HepG2 (cell line): ENCODE results near the gene TALDO1. TPM values are rescaled to one million over a fixed set of nuclear protein-coding genes. Genes with fewer than 3 reads are reported as not detected.

Source experiments
- CHD2 ChIP-seq: IDR thresholded peaks from 2 replicates; pipeline ENCODE4 v1.6.1; 2011; ENCODE audit warnings: low read depth, low read length, improper control_type of control experiment
- CREB1 ChIP-seq, 2 experiments: fragments of 450-650 bp in 1 of 2; IDR thresholded peaks; 2 replicates each; pipeline ENCODE4 v1.6.1; 2016 to 2017; ENCODE audit warnings: control low read depth in 1 of 2, mild to moderate bottlenecking in 1 of 2, missing compliant biosample characterization in 1 of 2, missing genetic modification characterization in 1 of 2
- DNMT3B ChIP-seq: conservative IDR thresholded peaks from 2 replicates; pipeline ENCODE4 v1.6.1; 2016; ENCODE audit warnings: missing biosample characterization, control low read depth
- HIVEP1 ChIP-seq: sonication (generic); formaldehyde crosslinking; IDR thresholded peaks from 2 replicates; pipeline ENCODE4 v1.4.0; 2020; ENCODE audit warnings: mild to moderate bottlenecking, missing genetic modification reagents
- MBNL3 ChIP-seq: fragments of 250-450 bp; sonication (Bioruptor Pico); conservative IDR thresholded peaks from 2 replicates; pipeline ENCODE4 v1.8.0; 2022; ENCODE audit warnings: mild to moderate bottlenecking, inconsistent platforms
- MLX ChIP-seq: IDR thresholded peaks from 2 replicates; pipeline ENCODE4 v1.6.1; 2016
- MTERF4 ChIP-seq: sonication (generic); formaldehyde crosslinking; IDR thresholded peaks from 2 replicates; pipeline ENCODE4 v1.8.0; 2023; ENCODE audit warnings: mild to moderate bottlenecking, missing genetic modification reagents
- MTF2 ChIP-seq: sonication (generic); formaldehyde crosslinking; IDR thresholded peaks from 2 replicates; pipeline ENCODE4 v1.5.0; 2020; ENCODE audit warnings: missing genetic modification reagents, borderline replicate concordance
- NR2F1 ChIP-seq, 2 experiments: fragments of 450-650 bp in 1 of 2; formaldehyde crosslinking in 1 of 2; IDR thresholded peaks; 2 replicates each; pipeline versions ENCODE4 v1.5.0 to v1.6.1; 2016 to 2020; ENCODE audit warnings: mild to moderate bottlenecking in 1 of 2, missing compliant biosample characterization in 1 of 2, missing genetic modification reagents in 1 of 2, moderate library complexity in 1 of 2
- PCBP2 ChIP-seq: fragments of 200-400 bp; formaldehyde crosslinking; optimal IDR thresholded peaks from 2 replicates; pipeline ENCODE3; 2018; ENCODE audit warnings: low read length, low read depth; ENCODE audit not compliant: poor library complexity, severe bottlenecking
- RBM22 ChIP-seq: fragments of 200-400 bp; formaldehyde crosslinking; optimal IDR thresholded peaks from 2 replicates; pipeline ENCODE3; 2017; ENCODE audit warnings: mild to moderate bottlenecking, low read length, moderate library complexity
- SALL1 ChIP-seq: sonication (generic); formaldehyde crosslinking; IDR thresholded peaks from 2 replicates; pipeline ENCODE4 v1.8.0; 2022; ENCODE audit warnings: mild to moderate bottlenecking, missing genetic modification reagents
- SOX13 ChIP-seq, 3 experiments: fragments of 450-650 bp in 1 of 3; sonication (generic) in 1 of 3; formaldehyde crosslinking in 1 of 3; IDR thresholded peaks in 2 of 3; conservative IDR thresholded peaks in 1 of 3; 2 replicates each; pipeline versions ENCODE4 v1.5.0 to v1.6.1; 2016 to 2020; ENCODE audit warnings: antibody characterized with exemption in 1 of 3, mild to moderate bottlenecking in 1 of 3, missing compliant biosample characterization in 1 of 3, missing genetic modification reagents in 1 of 3, moderate library complexity in 1 of 3
- THAP9 ChIP-seq: sonication (generic); formaldehyde crosslinking; IDR thresholded peaks from 2 replicates; pipeline ENCODE4; 2020; ENCODE audit warnings: missing genetic modification reagents, mild to moderate bottlenecking, borderline replicate concordance
- UBTF ChIP-seq: sonication (generic); formaldehyde crosslinking; IDR thresholded peaks from 2 replicates; pipeline ENCODE4 v1.4.0; 2020; ENCODE audit warnings: mild to moderate bottlenecking, missing genetic modification reagents
- WIZ ChIP-seq: sonication (generic); formaldehyde crosslinking; IDR thresholded peaks from 2 replicates; pipeline ENCODE4 v1.5.1; 2020; ENCODE audit warnings: mild to moderate bottlenecking, missing genetic modification reagents
- ZFP62 ChIP-seq: sonication (generic); formaldehyde crosslinking; IDR thresholded peaks from 2 replicates; pipeline ENCODE4 v1.4.0; 2020; ENCODE audit warnings: missing genetic modification reagents
- ZKSCAN8 ChIP-seq: IDR thresholded peaks from 2 replicates; pipeline ENCODE4 v1.6.1; 2016; ENCODE audit warnings: borderline replicate concordance, missing genetic modification reagents, missing compliant biosample characterization
- ZNF253 ChIP-seq: sonication (generic); formaldehyde crosslinking; IDR thresholded peaks from 2 replicates; pipeline ENCODE4 v1.8.0; 2022; ENCODE audit warnings: mild to moderate bottlenecking, missing genetic modification reagents, borderline replicate concordance
- ZNF570 ChIP-seq: sonication (generic); formaldehyde crosslinking; IDR thresholded peaks from 2 replicates; pipeline ENCODE4 v1.4.0; 2020; ENCODE audit warnings: mild to moderate bottlenecking, missing genetic modification reagents, borderline replicate concordance
- ZNF839 ChIP-seq: sonication (generic); formaldehyde crosslinking; IDR thresholded peaks from 2 replicates; pipeline ENCODE4 v1.4.0; 2020; ENCODE audit warnings: missing genetic modification reagents, mild to moderate bottlenecking, borderline replicate concordance
- polyA plus RNA-seq, 8 experiments: library from polyadenylated mRNA; depleted of rRNA in 3 of 8; stranded (reverse) in 7 of 8; unstranded in 1 of 8; fragments of >200 nt; fragmentation: Illumina TruSeq in 4 of 8; extraction: Trizol in 4 of 8; gene quantifications; 2 replicates each; pipeline versions ENCODE4 v1.2.1 to v1.2.3, GENCODE V29; 2011 to 2016; ENCODE audit warnings: low read depth in 4 of 8, missing spikeins in 1 of 8, mixed read lengths in 1 of 8; ENCODE audit not compliant: insufficient read depth in 1 of 8
- total RNA-seq, 5 experiments: library from RNA; depleted of rRNA; stranded (reverse); fragments of >200 nt; fragmentation: Illumina TruSeq; extraction: Trizol; gene quantifications; 2 replicates each; pipeline ENCODE4 v1.2.3, GENCODE V29; 2016; ENCODE audit warnings: low read depth in 1 of 5

The TALDO1 gene
- total and polyA plus RNA-seq, 2 of the 13 experiments (the other 11 are each of a cell fraction or from before 2014, with no cell fraction given): 107 to 240 TPM

- no peak; the same call in 1 of the 2 replicates for TF ChIP-seq SOX13 (IDR thresholded peaks at IDR 0.05)
- TF ChIP-seq SOX13 (CRISPR knock-in tag; conservative IDR thresholded peaks at IDR 0.05 in 1 of 2, IDR thresholded peaks at IDR 0.05 in 1 of 2): peak in 1 of 2 experiments; percentile 45; a peak in 2 of 4 replicates
- TF ChIP-seq WIZ: no peak
- TF ChIP-seq RBM22: peak; percentile 51
- TF ChIP-seq ZNF253 (CRISPR knock-in tag): no peak; the same call in 1 of the 2 replicates
- TF ChIP-seq DNMT3B: no peak
- no peak; the same call in 1 of the 2 replicates for TF ChIP-seq ZNF570 (CRISPR knock-in tag)
- TF ChIP-seq MTERF4 (CRISPR knock-in tag): no peak
- 0 out of 2 replicates have a peak, but pooled peaks have one; percentile 29 for TF ChIP-seq CHD2
- peak; percentile 59; the same call in 1 of the 2 replicates for TF ChIP-seq THAP9 (CRISPR knock-in tag)
- peak; percentile 10; the same call in 1 of the 2 replicates for TF ChIP-seq ZNF839 (CRISPR knock-in tag)
- peak; percentile 90 to 97 for TF ChIP-seq NR2F1 (CRISPR knock-in tag; IDR thresholded peaks at IDR 0.05)
- TF ChIP-seq MTF2 (CRISPR knock-in tag): peak; percentile 67; the same call in 1 of the 2 replicates
- no peak for TF ChIP-seq CREB1 (IDR thresholded peaks at IDR 0.05)
- TF ChIP-seq CREB1 (CRISPR knock-in tag; IDR thresholded peaks at IDR 0.05): no peak; the same call in none of the 2 replicates
- no peak for TF ChIP-seq ZFP62 (CRISPR knock-in tag)
- 0 out of 2 replicates have a peak, but pooled peaks have one; percentile 30 for TF ChIP-seq ZKSCAN8 (CRISPR knock-in tag)
- TF ChIP-seq HIVEP1 (CRISPR knock-in tag): peak; percentile 98
- TF ChIP-seq SALL1 (CRISPR knock-in tag): peak; percentile 87
- no peak for TF ChIP-seq PCBP2
- TF ChIP-seq MLX (CRISPR knock-in tag): no peak
- TF ChIP-seq UBTF: peak; percentile 87
- TF ChIP-seq MBNL3 (CRISPR knock-in tag): no peak
These were observed 40.1 kb upstream of the TALDO1 start (continued) for GRCh38 chr11:706957-707816.
